Activated CD4-positive, alpha-beta memory T cell treated with anti-CD3 and anti-CD28 coated beads, Interleukin-2, amount 10 ng/mL, durations not matched to agents 7 days and 5 days (primary cell): ENCODE results near the gene RANBP3. TPM values are rescaled to one million over a fixed set of nuclear protein-coding genes. Genes with fewer than 3 reads are reported as not detected.
"Not testable (repeated sequence)": the region's sequence is repeated elsewhere in the genome, so short reads cannot be mapped to it uniquely, and the experiment has no call there.

Experiments
- CTCF ChIA-PET: fragments of 350-600 bp; sonication (Branson Sonifier 250); formaldehyde crosslinking; loops from one replicate; lab custom pipeline; 2021; ENCODE audit warnings: antibody characterized with exemption, inconsistent platforms; lab: Charles Lee
- POLR2A ChIA-PET: fragments of 350-600 bp; sonication (Branson Sonifier 250); formaldehyde crosslinking; loops from one replicate; lab custom pipeline; 2021; ENCODE audit warnings: antibody characterized with exemption; lab: Charles Lee
- DNase-seq: peaks from one replicate; pipeline ENCODE4 v3.0.0-alpha.2; 2020
- H3K27ac Mint-ChIP-seq: one replicate; pipeline ENCODE4 v1.8.0; 2021; ENCODE audit warnings: mild to moderate bottlenecking, mixed read lengths
- H3K27me3 Mint-ChIP-seq: one replicate; pipeline ENCODE4 v1.8.0; 2021; ENCODE audit warnings: mixed read lengths
- H3K36me3 Mint-ChIP-seq: one replicate; pipeline ENCODE4 v1.8.0; 2021; ENCODE audit warnings: low read depth, mixed read lengths
- H3K4me1 Mint-ChIP-seq: one replicate; pipeline ENCODE4 v1.8.0; 2021; ENCODE audit warnings: mixed read lengths
- H3K4me3 Mint-ChIP-seq: one replicate; pipeline ENCODE4 v1.8.0; 2021; ENCODE audit warnings: mild to moderate bottlenecking, mixed read lengths
- H3K9me3 Mint-ChIP-seq: one replicate; pipeline ENCODE4 v1.8.0; 2021; ENCODE audit warnings: mixed read lengths
- total RNA-seq, 2 experiments: library from RNA; stranded (reverse); gene quantifications; one replicate each; pipeline ENCODE4 v1.2.3, GENCODE V29; 2021

RANBP3 gene
- total RNA-seq = 10 to 100 TPM; 78.1 to 85.1 TPM

- peak; percentile 99 for DNase-seq
- peak within 1 kb of the TSS; percentile 96 for H3K4me3 Mint-ChIP-seq
- no peaks in the 10 kb centered on the region for H3K27me3 Mint-ChIP-seq
- peaks cover 64% of the 10 kb centered on the region for H3K4me1 Mint-ChIP-seq
- no peaks in the 10 kb centered on the region for H3K9me3 Mint-ChIP-seq
- H3K27ac Mint-ChIP-seq = peak within 1 kb of the TSS; percentile 89
- POLR2A ChIA-PET = interaction anchor here (0.6 to 4.7 kb wide), 11 partner anchors 10 to 759 kb away, joined by 3 to 37 read pairs (median 11); partner anchors contain the start of genes GPR108, NDUFA11 and VMAC
- H3K36me3 Mint-ChIP-seq = peaks cover 43% of the 10 kb centered on the region
- CTCF ChIA-PET = interaction anchor here (0.7 to 5.7 kb wide), 5 partner anchors 10 to 174 kb away, joined by 3 to 62 read pairs (median 7); no protein-coding TSS in a partner anchor
Observed at GRCh38 chr19:5977785-5978605, at the start of gene RANBP3. Gene RANBP3, minus strand, starts transcription at chr19:5978140. Its CDS starts 58 bp downstream, at chr19:5978082.

DNA sequence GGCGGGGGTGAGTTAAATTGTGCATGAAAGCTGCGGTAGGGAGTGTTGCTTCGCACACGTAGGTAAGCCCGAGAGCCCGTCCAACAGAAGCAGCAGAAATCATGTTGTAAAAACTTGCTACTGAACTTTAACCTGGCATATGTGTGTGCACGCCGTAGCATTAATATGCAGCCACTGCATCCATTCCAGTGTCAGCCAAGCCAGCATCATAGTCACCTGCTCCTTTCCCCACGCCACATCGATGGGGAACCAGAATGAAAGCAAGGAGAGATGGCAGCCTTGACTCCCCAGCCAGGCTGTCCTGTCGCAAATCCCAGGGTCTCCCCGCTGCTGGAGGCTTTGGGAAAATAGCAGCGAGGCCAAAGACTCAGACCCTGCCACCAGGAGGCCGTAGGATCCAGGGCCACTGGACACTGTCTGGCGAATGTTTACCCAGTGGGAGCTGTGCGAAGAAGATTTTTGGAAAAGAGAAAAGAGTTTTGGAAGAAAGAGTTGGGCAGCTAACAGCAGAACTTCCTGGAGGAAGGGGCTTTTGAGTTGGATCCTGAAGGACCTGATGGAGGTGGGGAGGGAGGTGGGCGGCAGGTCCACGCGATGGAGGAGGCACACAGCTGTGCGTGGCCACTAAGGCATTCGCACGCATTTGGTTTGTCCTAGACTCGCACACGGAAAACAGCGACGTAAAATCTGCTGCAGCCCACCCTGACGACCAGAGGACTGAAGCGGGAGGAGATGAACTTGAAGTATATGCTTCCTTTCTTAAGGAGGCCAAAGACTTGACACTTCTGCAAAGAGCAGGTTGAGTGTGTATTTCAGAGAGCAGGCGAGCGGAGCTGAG, 48.7 kb upstream of the RANBP3 start:
- H3K4me3 Mint-ChIP-seq = no peak overlapping the region
- no peak for DNase-seq
- H3K27ac Mint-ChIP-seq = no peak overlapping the region
- H3K4me1 Mint-ChIP-seq = no peaks in the 10 kb centered on the region
- CTCF ChIA-PET = no interaction called here
- no peaks in the 10 kb centered on the region for H3K9me3 Mint-ChIP-seq
- no peaks in the 10 kb centered on the region for H3K27me3 Mint-ChIP-seq
- H3K36me3 Mint-ChIP-seq = no peaks in the 10 kb centered on the region
- POLR2A ChIA-PET = no interaction called here

- CTCF ChIA-PET = interaction anchor here (1.3 kb wide), 1 partner anchor 26 kb away, joined by 3 read pairs; no protein-coding TSS in a partner anchor
- H3K36me3 Mint-ChIP-seq, DNase-seq, H3K4me1 Mint-ChIP-seq, H3K27me3 Mint-ChIP-seq, H3K27ac Mint-ChIP-seq, H3K4me3 Mint-ChIP-seq, H3K9me3 Mint-ChIP-seq, POLR2A ChIA-PET: not testable (repeated sequence)
Observed at GRCh38 chr19:6024756-6025155, 46.8 kb upstream of the RANBP3 start.

GRCh38 chr19:6023936-6024335, 46.0 kb upstream of the RANBP3 start:
- no peak overlapping the region for H3K4me3 Mint-ChIP-seq
- H3K27ac Mint-ChIP-seq = no peak overlapping the region
- H3K27me3 Mint-ChIP-seq = no peaks in the 10 kb centered on the region
- no peaks in the 10 kb centered on the region for H3K9me3 Mint-ChIP-seq
- CTCF ChIA-PET = interaction anchor here (0.6 to 3.8 kb wide), 7 partner anchors 9 to 1868 kb away, joined by 3 to 30 read pairs (median 3); partner anchors contain the start of gene NRTN
- H3K36me3 Mint-ChIP-seq = no peaks in the 10 kb centered on the region
- POLR2A ChIA-PET = no interaction called here
- no peaks in the 10 kb centered on the region for H3K4me1 Mint-ChIP-seq
- no peak for DNase-seq

DNA sequence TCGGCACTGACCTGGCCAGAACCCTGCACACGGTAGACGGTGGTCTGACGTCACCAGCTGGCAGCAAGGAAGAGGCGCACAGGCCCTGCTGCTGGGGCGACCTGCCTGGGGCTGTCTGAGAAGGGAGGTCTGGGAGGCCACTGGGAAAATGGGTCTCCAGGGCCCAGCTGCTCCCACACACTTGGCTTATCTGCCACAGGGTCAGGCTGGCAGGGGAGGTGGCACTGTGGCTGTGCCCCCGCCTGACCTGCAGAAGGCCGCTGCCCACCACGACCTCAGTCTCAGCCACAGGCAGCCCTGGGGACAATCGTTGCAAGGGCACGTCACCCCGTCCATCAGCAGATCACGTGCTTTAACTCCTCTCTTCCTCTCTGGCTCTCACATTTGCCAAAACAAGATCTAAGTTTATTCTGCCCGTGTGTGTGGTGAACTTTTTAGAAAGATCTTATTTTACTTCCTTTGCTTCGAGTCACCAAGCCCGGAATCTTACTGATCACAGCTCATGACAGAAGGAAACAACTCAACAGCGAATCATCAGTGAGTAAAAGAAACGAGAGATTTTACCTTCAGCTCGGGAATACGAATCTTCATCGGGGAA, 45.2 kb upstream of the RANBP3 start:
- Mint-ChIP-seq H3K4me1 (no peaks in the 10 kb centered on the region), H3K9me3 (no peaks in the 10 kb centered on the region), H3K27me3 (no peaks in the 10 kb centered on the region), H3K4me3 (no peak overlapping the region), H3K27ac (no peak overlapping the region), H3K36me3 (no peaks in the 10 kb centered on the region)
- POLR2A ChIA-PET = interaction anchor here (1.2 kb wide), 1 partner anchor 219 kb away, joined by 4 read pairs; no protein-coding TSS in a partner anchor
- DNase-seq = no peak
- CTCF ChIA-PET = interaction anchor here (0.6 to 3.8 kb wide), 12 partner anchors 10 to 1867 kb away, joined by 3 to 30 read pairs (median 4); partner anchors contain the start of gene NRTN

DNA sequence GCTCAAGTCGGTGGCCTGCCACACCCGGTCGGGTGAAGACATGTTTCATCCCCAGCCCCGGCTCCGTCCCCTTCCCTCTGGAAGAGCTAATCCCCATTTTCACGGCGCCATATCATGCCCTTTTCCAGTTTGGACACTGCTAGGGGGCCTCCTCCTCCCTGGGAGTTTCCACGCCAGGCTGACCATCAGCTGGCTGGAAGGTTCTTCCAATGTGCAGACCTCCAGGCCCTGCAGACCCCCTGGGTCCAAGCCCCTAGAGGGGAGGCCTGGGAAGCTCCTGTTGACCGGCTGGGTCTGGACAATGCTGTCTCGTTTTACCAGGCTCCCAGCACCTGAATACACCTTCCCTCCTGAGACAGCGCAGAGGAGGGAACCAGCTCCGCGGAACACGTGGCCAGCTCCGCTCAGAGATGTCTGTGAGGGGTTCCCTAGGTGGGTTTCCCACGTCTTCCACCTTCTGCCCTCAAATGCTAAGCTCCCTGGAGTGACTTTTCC, 44.7 kb upstream of the RANBP3 start:
- ChIA-PET CTCF (interaction anchor here (0.7 to 3.8 kb wide), 15 partner anchors 9 to 371 kb away, joined by 3 to 30 read pairs (median 4); partner anchors contain the start of gene NRTN), POLR2A (interaction anchor here (1.2 kb wide), 1 partner anchor 219 kb away, joined by 4 read pairs; no protein-coding TSS in a partner anchor)
- Mint-ChIP-seq H3K27ac (no peak overlapping the region), H3K36me3 (no peaks in the 10 kb centered on the region), H3K27me3 (no peaks in the 10 kb centered on the region), H3K4me1 (no peaks in the 10 kb centered on the region), H3K9me3 (no peaks in the 10 kb centered on the region), H3K4me3 (no peak overlapping the region)
- no peak for DNase-seq

DNA sequence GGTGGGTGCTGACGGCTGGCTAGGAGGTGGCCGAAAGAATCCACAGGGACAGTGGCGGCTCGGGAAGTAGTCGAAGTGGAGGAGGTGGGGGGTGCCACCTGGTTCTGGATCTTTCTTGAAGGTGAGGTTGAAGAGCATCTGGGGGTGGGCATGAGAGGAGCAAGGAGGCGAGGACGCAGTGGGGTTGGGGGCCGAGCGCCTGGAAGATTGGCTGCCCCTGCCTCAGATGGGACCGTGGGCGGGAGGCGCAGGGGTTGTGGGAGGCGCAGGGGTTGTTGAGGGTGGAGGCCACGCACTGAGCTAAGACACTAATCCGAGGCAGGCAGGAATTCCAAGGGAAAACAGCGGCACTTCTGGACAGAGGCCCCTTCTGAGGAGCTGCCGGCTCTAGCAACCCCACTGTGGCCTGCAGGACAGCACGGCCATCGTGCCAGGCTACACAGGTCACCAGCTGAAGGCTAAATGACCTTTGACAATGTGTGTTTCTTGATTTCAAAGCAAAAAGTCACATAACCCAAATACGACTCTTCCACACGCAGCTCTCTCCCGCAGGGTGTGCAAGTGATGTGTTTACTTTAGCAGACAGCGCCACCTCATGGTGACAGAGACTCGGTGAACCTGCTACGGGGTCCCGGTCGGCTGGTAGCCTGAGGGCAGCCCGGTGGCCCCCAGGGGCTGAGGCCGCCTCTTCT, 44.1 kb upstream of the RANBP3 start:
- Mint-ChIP-seq H3K4me1 (no peaks in the 10 kb centered on the region), H3K36me3 (no peaks in the 10 kb centered on the region), H3K4me3 (no peak overlapping the region), H3K27me3 (no peaks in the 10 kb centered on the region), H3K27ac (no peak overlapping the region), H3K9me3 (no peaks in the 10 kb centered on the region)
- peak; percentile 79 for DNase-seq
- ChIA-PET POLR2A (interaction anchor here (0.7 to 1.2 kb wide), 2 partner anchors 44 to 218 kb away, joined by 3 to 4 read pairs; partner anchors contain the start of gene RANBP3), CTCF (interaction anchor here (0.6 to 3.8 kb wide), 16 partner anchors 8 to 372 kb away, joined by 3 to 30 read pairs (median 4); partner anchors contain the start of gene NRTN)

DNA sequence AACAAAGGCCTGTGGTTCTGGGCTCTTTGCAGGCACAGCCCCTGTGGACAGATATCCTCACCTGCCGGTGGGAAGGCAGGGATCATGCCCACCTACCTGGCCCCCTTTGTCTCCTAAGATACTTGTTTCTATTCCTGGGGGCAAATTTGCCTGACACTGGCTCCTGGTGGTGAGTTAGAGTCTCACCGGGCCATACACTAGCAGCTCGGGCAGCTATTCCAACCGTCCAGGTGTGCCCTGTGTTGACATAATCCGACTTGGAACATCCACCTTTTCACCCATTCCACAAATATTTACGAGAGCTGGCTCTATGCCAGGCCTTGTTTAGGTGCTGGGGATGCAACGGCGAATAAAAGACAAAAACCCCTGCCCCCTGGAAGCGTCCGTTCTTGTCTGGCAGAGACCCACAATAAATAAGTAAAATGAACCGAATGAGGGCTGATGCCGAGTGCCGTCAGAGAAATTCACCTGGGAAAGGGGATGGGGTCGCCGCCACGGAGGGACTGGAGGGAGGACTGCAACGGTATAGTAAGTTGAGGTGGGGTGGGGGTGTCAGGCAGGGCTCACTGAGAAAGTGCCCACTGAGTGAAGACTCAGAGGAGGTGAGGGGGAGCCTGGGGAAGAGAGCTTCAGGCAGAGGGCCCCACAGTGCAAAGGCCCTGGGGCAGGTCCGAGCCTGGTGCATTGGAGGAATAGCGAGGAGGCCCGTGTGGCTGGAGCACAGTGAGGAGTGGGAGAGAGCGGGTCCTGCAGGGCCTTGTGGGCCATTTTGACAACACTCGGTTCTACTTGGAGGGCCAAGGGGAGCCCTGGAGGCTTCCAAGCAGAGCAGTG, 43.2 kb upstream of the RANBP3 start:
- H3K4me1 Mint-ChIP-seq = no peaks in the 10 kb centered on the region
- CTCF ChIA-PET = interaction anchor here (0.8 to 3.8 kb wide), 6 partner anchors 31 to 373 kb away, joined by 3 to 30 read pairs (median 4); partner anchors contain the start of gene NRTN
- H3K9me3 Mint-ChIP-seq = no peaks in the 10 kb centered on the region
- H3K27ac Mint-ChIP-seq = no peak overlapping the region
- POLR2A ChIA-PET = interaction anchor here (0.7 kb wide), 1 partner anchor 43 kb away, joined by 3 read pairs; the partner anchor contains the start of gene RANBP3
- H3K4me3 Mint-ChIP-seq = no peak overlapping the region
- no peak for DNase-seq
- H3K27me3 Mint-ChIP-seq = no peaks in the 10 kb centered on the region
- no peaks in the 10 kb centered on the region for H3K36me3 Mint-ChIP-seq

DNA sequence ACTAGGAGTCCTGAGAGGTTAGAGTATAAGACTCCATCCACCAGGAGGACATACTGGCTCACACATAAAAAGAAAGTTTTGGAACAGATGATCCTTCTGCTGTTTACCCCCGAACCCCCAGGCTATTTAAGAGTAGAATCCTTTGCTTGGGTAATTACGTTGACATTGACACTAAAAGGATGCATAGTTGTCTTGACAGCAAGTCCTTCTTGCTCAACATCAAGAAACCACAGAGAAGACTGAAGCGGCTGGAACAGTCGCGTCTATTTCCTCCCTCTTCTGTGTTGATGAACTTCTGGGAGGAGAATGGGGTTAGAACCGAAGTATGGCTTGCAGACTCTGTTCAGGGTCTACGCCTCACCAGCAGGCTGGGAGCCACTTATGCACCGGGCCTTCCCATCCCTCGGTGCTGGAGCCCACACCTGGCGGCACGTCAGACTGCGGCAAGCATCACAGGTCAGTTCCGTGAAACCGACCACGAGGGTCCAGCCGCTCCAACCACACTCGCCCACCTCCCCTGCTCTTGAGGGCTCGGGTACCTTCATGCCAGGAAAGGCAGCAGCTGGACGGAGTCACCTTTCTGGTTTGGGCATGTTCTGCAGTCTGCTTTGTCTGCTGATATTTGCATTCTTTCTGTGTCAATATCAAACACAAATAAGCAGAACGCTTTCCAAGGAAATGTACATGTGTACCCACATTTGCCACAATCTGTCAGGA, 42.4 kb upstream of the RANBP3 start:
- DNase-seq = no peak
- H3K36me3 Mint-ChIP-seq = no peaks in the 10 kb centered on the region
- H3K27ac Mint-ChIP-seq = no peak overlapping the region
- H3K9me3 Mint-ChIP-seq = no peaks in the 10 kb centered on the region
- no peaks in the 10 kb centered on the region for H3K4me1 Mint-ChIP-seq
- no peak overlapping the region for H3K4me3 Mint-ChIP-seq
- CTCF ChIA-PET = interaction anchor here (0.8 to 3.8 kb wide), 3 partner anchors 33 to 216 kb away, joined by 3 to 26 read pairs (median 3); no protein-coding TSS in a partner anchor
- POLR2A ChIA-PET = interaction anchor here (0.5 kb wide), 1 partner anchor 82 kb away, joined by 3 read pairs; no protein-coding TSS in a partner anchor
- no peaks in the 10 kb centered on the region for H3K27me3 Mint-ChIP-seq

- DNase-seq = no peak
- H3K4me3 Mint-ChIP-seq = no peak overlapping the region
Observed at GRCh38 chr19:6018786-6019185, 40.8 kb upstream of the RANBP3 start.

More at GRCh38 chr19:6018786-6019185, 40.8 kb upstream of the RANBP3 start:
- Mint-ChIP-seq H3K27me3 (no peaks in the 10 kb centered on the region), H3K27ac (no peak overlapping the region), H3K9me3 (no peaks in the 10 kb centered on the region), H3K36me3 (no peaks in the 10 kb centered on the region), H3K4me1 (no peaks in the 10 kb centered on the region)
- ChIA-PET CTCF (no interaction called here), POLR2A (no interaction called here)
